B cell (primary cell): Measurements from ENCODE around the gene JAK1.

Source experiments
- EZH2 ChIP-seq: IDR thresholded peaks from 2 replicates; pipeline ENCODE4 v1.6.1; 2012; ENCODE audit warnings: borderline replicate concordance, low read depth, mild to moderate bottlenecking, moderate library complexity, low read length; ENCODE audit not compliant: insufficient read depth, poor library complexity, severe bottlenecking
- TF ChIP-seq, protein P1 (sequence below): fragments of 200-600 bp; IDR thresholded peaks from one replicate; pipeline ENCODE4 v1.8.0; 2022; ENCODE audit warnings: antibody characterized with exemption, mild to moderate bottlenecking

DNA sequence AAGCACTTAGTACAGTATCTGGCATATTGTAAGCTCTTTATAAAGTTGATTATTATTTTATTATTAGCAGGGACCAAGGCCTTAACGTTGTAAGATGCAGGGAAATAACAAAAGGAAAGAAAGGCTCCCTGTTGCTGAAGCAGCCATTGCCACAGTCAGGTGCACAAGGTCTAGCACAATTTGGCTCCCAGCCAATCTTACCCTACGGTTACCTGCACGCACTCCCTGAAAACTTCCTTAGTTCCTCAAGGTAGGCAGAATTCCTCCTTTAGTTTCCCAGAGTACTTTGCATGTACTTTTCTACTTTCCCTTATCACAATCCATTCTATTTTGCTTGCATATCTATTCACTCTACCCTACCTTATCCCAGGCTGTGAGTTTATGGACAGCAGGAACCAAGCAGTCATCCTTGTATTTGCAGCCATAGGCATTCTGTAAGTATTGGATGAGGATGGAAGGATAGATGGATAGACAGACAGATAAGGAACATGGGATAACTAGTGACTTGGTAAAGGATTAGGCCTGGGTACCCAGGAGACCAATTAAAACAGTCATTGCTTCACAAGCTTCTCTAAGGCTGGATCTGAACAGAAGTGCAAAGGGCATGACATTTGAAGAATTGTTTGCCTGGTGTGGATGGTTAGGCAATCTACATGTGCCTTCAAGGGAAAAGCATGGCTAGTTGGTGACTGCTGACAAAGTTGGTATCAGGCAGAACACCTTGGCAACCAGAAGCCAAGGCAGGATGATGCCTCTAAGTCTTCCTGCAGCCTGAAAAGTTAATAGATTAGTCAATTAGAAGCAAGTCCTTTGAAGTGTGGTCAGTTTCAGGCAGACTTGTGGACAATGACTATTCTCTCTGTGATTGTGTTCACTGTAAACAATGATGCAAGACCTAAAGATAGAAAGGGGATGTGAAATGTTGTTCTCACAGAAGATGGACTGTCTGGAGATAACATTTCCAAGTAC is 20.8 kb upstream of the JAK1 start:
- TF ChIP-seq, protein P1, sequence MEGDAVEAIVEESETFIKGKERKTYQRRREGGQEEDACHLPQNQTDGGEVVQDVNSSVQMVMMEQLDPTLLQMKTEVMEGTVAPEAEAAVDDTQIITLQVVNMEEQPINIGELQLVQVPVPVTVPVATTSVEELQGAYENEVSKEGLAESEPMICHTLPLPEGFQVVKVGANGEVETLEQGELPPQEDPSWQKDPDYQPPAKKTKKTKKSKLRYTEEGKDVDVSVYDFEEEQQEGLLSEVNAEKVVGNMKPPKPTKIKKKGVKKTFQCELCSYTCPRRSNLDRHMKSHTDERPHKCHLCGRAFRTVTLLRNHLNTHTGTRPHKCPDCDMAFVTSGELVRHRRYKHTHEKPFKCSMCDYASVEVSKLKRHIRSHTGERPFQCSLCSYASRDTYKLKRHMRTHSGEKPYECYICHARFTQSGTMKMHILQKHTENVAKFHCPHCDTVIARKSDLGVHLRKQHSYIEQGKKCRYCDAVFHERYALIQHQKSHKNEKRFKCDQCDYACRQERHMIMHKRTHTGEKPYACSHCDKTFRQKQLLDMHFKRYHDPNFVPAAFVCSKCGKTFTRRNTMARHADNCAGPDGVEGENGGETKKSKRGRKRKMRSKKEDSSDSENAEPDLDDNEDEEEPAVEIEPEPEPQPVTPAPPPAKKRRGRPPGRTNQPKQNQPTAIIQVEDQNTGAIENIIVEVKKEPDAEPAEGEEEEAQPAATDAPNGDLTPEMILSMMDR: no peak
- TF ChIP-seq EZH2: no peak
